HCT116 (cell line): ENCODE results near the gene MAN2B2. TPM values are rescaled to one million over a fixed set of nuclear protein-coding genes. Genes with fewer than 3 reads are reported as not detected.

ENCODE experiments used
- ATAC-seq: fragments of 200-7000 bp; cut with Tn5 transposase; 2 replicates; pipeline ENCODE4 v1.9.1; 2020; ENCODE audit warnings: mild to moderate bottlenecking, moderate library complexity
- BruUV-seq: library from RNA; stranded (reverse); fragments of 400-500 nt; replicated peaks from 2 replicates; lab custom pipeline; 2021; lab: Mats Ljungman, UMichigan
- CTCF ChIA-PET: fragments of 300-600 bp; sonication (Branson Sonifier 250); formaldehyde crosslinking; loops from one replicate; lab custom pipeline; 2021; ENCODE audit warnings: antibody characterized with exemption; lab: Charles Lee
- POLR2A ChIA-PET: fragments of 300-600, 350-600 bp; sonication (Branson Sonifier 250); formaldehyde crosslinking; loops from one replicate; lab custom pipeline; 2021; ENCODE audit warnings: antibody characterized with exemption; lab: Charles Lee
- RAD21 ChIA-PET, 2 experiments: fragments of 300-600 bp; sonication (Branson Sonifier 250); formaldehyde crosslinking; loops; one replicate each; lab custom pipeline; 2023; ENCODE audit warnings: low total read pairs in 2 of 2; ENCODE audit not compliant: uncharacterized antibody in 2 of 2, unreplicated experiment in 2 of 2, low non-redundant PET in 1 of 2; lab: Charles Lee
- DNase-seq: peaks from one replicate; pipeline ENCODE4 v3.0.0-alpha.2; 2010; ENCODE audit warnings: low read depth, low spot score
- H2AFZ ChIP-seq: fragments of 200-600 bp; shearing (Covaris generic), sonication (generic); 2 replicates; pipeline ENCODE4 v1.6.1; 2017; ENCODE audit warnings: low read depth, mixed run types, mixed read lengths, antibody characterized with exemption, low read length; ENCODE audit not compliant: poor library complexity, severe bottlenecking
- H3K27ac ChIP-seq: 2 replicates; pipeline ENCODE4 v1.5.1; 2012; ENCODE audit warnings: low read depth, low read length
- H3K27me3 ChIP-seq: fragments of 200-600 bp; sonication (generic); 2 replicates; pipeline ENCODE4 v1.6.1; 2016; ENCODE audit warnings: mixed run types, low read length, mixed read lengths; ENCODE audit not compliant: insufficient read depth
- H3K36me3 ChIP-seq, 2 experiments: fragments of 200-500 bp in 1 of 2; fragments of 200-600 bp in 1 of 2; sonication (Bioruptor generic) in 1 of 2; sonication (generic) in 1 of 2; 2 replicates each; pipeline versions ENCODE4 v1.5.1 to v1.6.1; 2014 to 2016; ENCODE audit warnings: low read length in 2 of 2, inconsistent platforms in 1 of 2, mixed read lengths in 1 of 2, mixed run types in 1 of 2; ENCODE audit not compliant: insufficient read depth in 2 of 2, control insufficient read depth in 1 of 2
- H3K4me1 ChIP-seq, 2 experiments: fragments of 200-600 bp in 1 of 2; sonication (generic) in 1 of 2; 2 replicates each; pipeline versions ENCODE4 v1.5.1 to v1.6.1; 2012 to 2017; ENCODE audit warnings: low read length in 2 of 2, inconsistent platforms in 1 of 2, mild to moderate bottlenecking in 1 of 2, mixed read lengths in 1 of 2, mixed run types in 1 of 2, moderate library complexity in 1 of 2; ENCODE audit not compliant: insufficient read depth in 2 of 2, control insufficient read depth in 1 of 2
- H3K4me2 ChIP-seq: fragments of 200-600 bp; sonication (generic); 2 replicates; pipeline ENCODE4 v1.6.1; 2017; ENCODE audit warnings: mixed run types, low read length, mixed read lengths
- H3K4me3 ChIP-seq, 2 experiments: fragments of 200-600 bp in 1 of 2; sonication (generic) in 1 of 2; replicated peaks in 1 of 2; 2 replicates each; pipeline ENCODE4 v1.5.1; 2011 to 2016; ENCODE audit warnings: low read length in 2 of 2, control low read depth in 1 of 2, low read depth in 1 of 2, mild to moderate bottlenecking in 1 of 2, mixed read lengths in 1 of 2, mixed run types in 1 of 2
- H3K79me2 ChIP-seq: fragments of 200-600 bp; sonication (generic); 2 replicates; pipeline ENCODE4 v1.6.1; 2017; ENCODE audit warnings: mild to moderate bottlenecking, mixed run types, low read length, moderate library complexity, mixed read lengths; ENCODE audit not compliant: insufficient read depth
- H3K9ac ChIP-seq: fragments of 200-600 bp; sonication (generic); 2 replicates; pipeline ENCODE4 v1.6.1; 2016; ENCODE audit warnings: low read length, mixed read lengths
- H3K9me2 ChIP-seq: fragments of 200-600 bp; sonication (generic), shearing (Covaris generic); 2 replicates; pipeline ENCODE4 v1.6.1; 2017; ENCODE audit warnings: mixed run types, mild to moderate bottlenecking, moderate library complexity; ENCODE audit not compliant: insufficient read depth
- H3K9me3 ChIP-seq, 2 experiments: fragments of 200-500 bp in 1 of 2; fragments of 200-600 bp in 1 of 2; sonication (Bioruptor generic) in 1 of 2; sonication (generic) in 1 of 2; 2 replicates each; pipeline ENCODE4 v1.6.1; 2014 to 2017; ENCODE audit warnings: low read length in 2 of 2, mixed read lengths in 2 of 2, inconsistent platforms in 1 of 2, low read depth in 1 of 2, mild to moderate bottlenecking in 1 of 2, mixed run types in 1 of 2, moderate library complexity in 1 of 2; ENCODE audit not compliant: control insufficient read depth in 1 of 2, insufficient read depth in 1 of 2
- H4K20me1 ChIP-seq: fragments of 200-600 bp; sonication (generic), shearing (Covaris generic); 2 replicates; pipeline ENCODE4 v1.6.1; 2017; ENCODE audit warnings: mixed run types, mild to moderate bottlenecking, moderate library complexity; ENCODE audit not compliant: insufficient read depth
- CBX3 ChIP-seq: IDR thresholded peaks from 2 replicates; pipeline ENCODE4 v1.6.1; 2012; ENCODE audit warnings: low read depth
- CEBPB ChIP-seq: IDR thresholded peaks from 2 replicates; pipeline ENCODE4 v1.6.1; 2012; ENCODE audit warnings: low read depth
- ELF1 ChIP-seq: IDR thresholded peaks from 2 replicates; pipeline ENCODE4 v1.6.1; 2012; ENCODE audit warnings: low read depth, borderline replicate concordance
- EZH2 ChIP-seq: fragments of 200-600 bp; sonication (generic); IDR thresholded peaks from 2 replicates; pipeline ENCODE4 v1.6.1; 2017; ENCODE audit warnings: antibody characterized with exemption, mixed run types
- EZH2phosphoT487 ChIP-seq: fragments of 200-600 bp; IDR thresholded peaks from 2 replicates; pipeline ENCODE4 v1.6.1; 2018; ENCODE audit warnings: antibody characterized with exemption, borderline replicate concordance
- JUND ChIP-seq: IDR thresholded peaks from 2 replicates; pipeline ENCODE4 v1.6.1; 2012
- POLR2A ChIP-seq: IDR thresholded peaks from 2 replicates; pipeline ENCODE4 v1.7.0; 2011; ENCODE audit warnings: borderline replicate concordance; ENCODE audit not compliant: insufficient read depth, insufficient read length; ENCODE audit errors: extremely low read depth
- POLR2AphosphoS5 ChIP-seq: IDR thresholded peaks from 2 replicates; pipeline ENCODE4 v1.6.1; 2011; ENCODE audit warnings: mild to moderate bottlenecking, low read depth, low read length, moderate library complexity
- SIN3A ChIP-seq: IDR thresholded peaks from 2 replicates; pipeline ENCODE4 v1.6.1; 2012; ENCODE audit warnings: low read depth
- SP1 ChIP-seq: IDR thresholded peaks from 2 replicates; pipeline ENCODE4 v1.6.1; 2012; ENCODE audit warnings: low read depth
- SRF ChIP-seq: IDR thresholded peaks from 2 replicates; pipeline ENCODE4 v1.6.1; 2012; ENCODE audit warnings: low read depth
- TCF7L2 ChIP-seq: IDR thresholded peaks from 2 replicates; pipeline ENCODE4 v1.7.0; 2011; ENCODE audit warnings: borderline replicate concordance, inconsistent platforms; ENCODE audit not compliant: insufficient read depth, insufficient read length; ENCODE audit errors: extremely low read depth
- ZFX ChIP-seq: fragments of 450-650 bp; IDR thresholded peaks from 2 replicates; pipeline ENCODE4 v1.6.1; 2017
- intact Hi-C: fragments of 100-400 bp; cut with micrococcal nuclease; formaldehyde crosslinking; loops from 2 replicates; pipeline ENCODE4 v1.10.0; 2022
- total RNA-seq: library from RNA; stranded (reverse); gene quantifications from one replicate; pipeline ENCODE4 v1.2.1, GENCODE V29; 2021; ENCODE audit not compliant: unreplicated experiment
- TF ChIP-seq, protein P1 (sequence below): IDR thresholded peaks from 2 replicates; pipeline ENCODE4 v1.6.1; 2012
- TF ChIP-seq, protein P2 (sequence below), 3 experiments: fragments of 200-600 bp in 1 of 3; sonication (generic) in 1 of 3; IDR thresholded peaks in 2 of 3; conservative IDR thresholded peaks in 1 of 3; 2 replicates each; pipeline ENCODE4 v1.5.1; 2012 to 2017; ENCODE audit warnings: low read depth in 2 of 3, low read length in 2 of 3, antibody characterized with exemption in 1 of 3, borderline replicate concordance in 1 of 3, control low read depth in 1 of 3, mild to moderate bottlenecking in 1 of 3, mixed read lengths in 1 of 3, mixed run types in 1 of 3, moderate library complexity in 1 of 3; ENCODE audit not compliant: insufficient read depth in 1 of 3
- TF ChIP-seq, protein P3 (sequence below): IDR thresholded peaks from 2 replicates; pipeline ENCODE4 v1.6.1; 2012

Gene MAN2B2
- total RNA-seq, 1 experiment from 2014 or later, result 18.0 TPM

DNA sequence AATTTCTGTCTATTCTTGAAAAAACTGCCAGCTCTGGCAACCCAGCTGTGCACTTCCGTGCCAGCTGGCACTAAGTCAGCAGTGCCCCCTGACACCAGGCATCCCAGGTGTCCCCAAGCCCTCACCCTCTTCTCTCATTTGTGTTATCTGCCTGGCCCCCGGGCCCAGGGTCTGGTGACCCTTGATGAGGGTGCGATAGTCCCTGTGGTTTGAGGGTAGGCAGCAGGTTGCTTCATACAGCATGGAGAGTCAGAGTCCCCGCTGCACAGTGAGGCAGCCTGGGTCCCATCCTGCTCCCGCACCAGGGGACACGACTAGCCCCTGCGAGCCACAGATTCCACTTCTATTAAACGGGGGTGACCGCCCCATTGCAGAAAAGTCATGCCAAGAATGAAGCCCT is 1.9 kb downstream of the MAN2B2 start:
- DNase-seq (no peak), ATAC-seq (no peak)
- Histone ChIP-seq H2AFZ (no peak overlapping the region), H3K9me3 (no peaks in the 10 kb centered on the region), H3K27me3 (no peaks in the 10 kb centered on the region), H3K4me3 (no peak overlapping the region), H3K4me1 (peaks cover 6 to 22% of the 10 kb centered on the region in 2 experiments; a peak in 3 of 4 replicates), H4K20me1 (no peaks in the 10 kb centered on the region), H3K9me2 (no peaks in the 10 kb centered on the region), H3K36me3 (peaks cover 0 to 7% of the 10 kb centered on the region in 2 experiments; a peak in 1 of 4 replicates), H3K27ac (no peak overlapping the region), H3K79me2 (peaks cover 7% of the 10 kb centered on the region; the same call in 1 of the 2 replicates), H3K9ac (no peak overlapping the region)
- intact Hi-C loops, result no loop called here
- POLR2A ChIA-PET, result no interaction called here
- BruUV-seq, result no TSS peak
- TF ChIP-seq ELF1 (no peak), SRF (no peak), CEBPB (no peak), SP1 (no peak), JUND (no peak), TCF7L2 (no peak), POLR2A (no peak), EZH2phosphoT487 (no peak), POLR2AphosphoS5 (no peak), EZH2 (no peak), CBX3 (no peak), ZFX (no peak), SIN3A (no peak)
- TF ChIP-seq, protein P1, sequence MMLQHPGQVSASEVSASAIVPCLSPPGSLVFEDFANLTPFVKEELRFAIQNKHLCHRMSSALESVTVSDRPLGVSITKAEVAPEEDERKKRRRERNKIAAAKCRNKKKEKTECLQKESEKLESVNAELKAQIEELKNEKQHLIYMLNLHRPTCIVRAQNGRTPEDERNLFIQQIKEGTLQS, result no peak
- TF ChIP-seq, protein P2, sequence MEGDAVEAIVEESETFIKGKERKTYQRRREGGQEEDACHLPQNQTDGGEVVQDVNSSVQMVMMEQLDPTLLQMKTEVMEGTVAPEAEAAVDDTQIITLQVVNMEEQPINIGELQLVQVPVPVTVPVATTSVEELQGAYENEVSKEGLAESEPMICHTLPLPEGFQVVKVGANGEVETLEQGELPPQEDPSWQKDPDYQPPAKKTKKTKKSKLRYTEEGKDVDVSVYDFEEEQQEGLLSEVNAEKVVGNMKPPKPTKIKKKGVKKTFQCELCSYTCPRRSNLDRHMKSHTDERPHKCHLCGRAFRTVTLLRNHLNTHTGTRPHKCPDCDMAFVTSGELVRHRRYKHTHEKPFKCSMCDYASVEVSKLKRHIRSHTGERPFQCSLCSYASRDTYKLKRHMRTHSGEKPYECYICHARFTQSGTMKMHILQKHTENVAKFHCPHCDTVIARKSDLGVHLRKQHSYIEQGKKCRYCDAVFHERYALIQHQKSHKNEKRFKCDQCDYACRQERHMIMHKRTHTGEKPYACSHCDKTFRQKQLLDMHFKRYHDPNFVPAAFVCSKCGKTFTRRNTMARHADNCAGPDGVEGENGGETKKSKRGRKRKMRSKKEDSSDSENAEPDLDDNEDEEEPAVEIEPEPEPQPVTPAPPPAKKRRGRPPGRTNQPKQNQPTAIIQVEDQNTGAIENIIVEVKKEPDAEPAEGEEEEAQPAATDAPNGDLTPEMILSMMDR (IDR thresholded peaks at IDR 0.05 in 2 of 3, conservative IDR thresholded peaks at IDR 0.05 in 1 of 3; ENCODE audit: borderline replicate concordance in 1 of 3, insufficient read depth in 1 of 3, low read depth in 2 of 3, low read length in 2 of 3), result no peak
- TF ChIP-seq, protein P3, sequence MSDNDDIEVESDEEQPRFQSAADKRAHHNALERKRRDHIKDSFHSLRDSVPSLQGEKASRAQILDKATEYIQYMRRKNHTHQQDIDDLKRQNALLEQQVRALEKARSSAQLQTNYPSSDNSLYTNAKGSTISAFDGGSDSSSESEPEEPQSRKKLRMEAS, result no peak
- TF ChIP-seq, all 23 proteins: peak for 0
- ChIA-PET RAD21 (no interaction called here), CTCF (no interaction called here)
- no peak overlapping the region for H3K4me2 ChIP-seq
